ENCODE data around the gene TEX44. TPM values are rescaled to one million over a fixed set of nuclear protein-coding genes. Genes with fewer than 3 reads are reported as not detected.

Gene TEX44
- total RNA-seq, 2 experiments from 2014 or later = not detected

DNA sequence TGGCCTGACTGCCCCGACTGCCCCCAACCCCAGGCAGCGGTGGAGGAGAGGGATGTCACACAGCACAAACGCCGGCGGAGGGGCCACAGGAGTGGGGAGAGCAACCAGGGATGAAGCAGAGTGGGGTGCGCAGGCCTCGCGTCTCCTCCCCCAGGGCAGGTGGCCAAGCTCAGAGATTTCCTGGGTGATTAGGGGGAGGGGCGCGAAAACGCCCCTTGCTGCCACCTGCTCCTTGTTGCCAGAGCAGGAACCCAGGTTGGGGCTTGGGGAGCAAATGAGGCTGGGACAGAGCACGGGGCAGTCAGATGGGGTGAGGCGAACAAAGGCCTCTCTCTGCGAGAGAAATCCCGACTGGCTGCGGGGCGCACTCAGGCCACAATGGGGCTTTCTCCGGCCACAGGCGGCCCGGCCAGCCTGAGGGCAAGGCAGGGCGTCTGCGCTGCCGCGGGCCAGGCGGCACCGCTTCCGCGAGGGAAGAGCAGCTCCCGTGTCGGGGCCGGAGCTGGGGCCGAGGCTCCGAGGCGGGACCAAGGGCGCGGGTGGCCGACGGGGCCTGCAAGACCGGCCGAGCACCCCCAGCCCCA, 11.5 kb downstream of the TEX44 start:
- no peak overlapping the region for H3K27ac Mint-ChIP-seq
- POLR2A ChIA-PET = interaction anchor here (1.2 to 1.7 kb wide), 3 partner anchors 9 to 140 kb away, joined by 4 to 13 read pairs (median 4); partner anchors contain the start of gene NCL
- H3K4me1 Mint-ChIP-seq = peaks cover 5% of the 10 kb centered on the region
- DNase-seq (no peak), ATAC-seq (ENCODE audit: low read depth) (no peak)
- no peaks in the 10 kb centered on the region for H3K36me3 Mint-ChIP-seq
- H3K9me3 Mint-ChIP-seq = no peaks in the 10 kb centered on the region
- H3K4me3 Mint-ChIP-seq = peak overlapping the region; percentile 32
- H3K27me3 Mint-ChIP-seq = peaks cover 14% of the 10 kb centered on the region

GRCh38 chr2:231604685-231605606, 12.3 kb downstream of the TEX44 start:
- Mint-ChIP-seq H3K27me3 (peaks cover 14% of the 10 kb centered on the region), H3K27ac (peak overlapping the region; percentile 10)

DNA sequence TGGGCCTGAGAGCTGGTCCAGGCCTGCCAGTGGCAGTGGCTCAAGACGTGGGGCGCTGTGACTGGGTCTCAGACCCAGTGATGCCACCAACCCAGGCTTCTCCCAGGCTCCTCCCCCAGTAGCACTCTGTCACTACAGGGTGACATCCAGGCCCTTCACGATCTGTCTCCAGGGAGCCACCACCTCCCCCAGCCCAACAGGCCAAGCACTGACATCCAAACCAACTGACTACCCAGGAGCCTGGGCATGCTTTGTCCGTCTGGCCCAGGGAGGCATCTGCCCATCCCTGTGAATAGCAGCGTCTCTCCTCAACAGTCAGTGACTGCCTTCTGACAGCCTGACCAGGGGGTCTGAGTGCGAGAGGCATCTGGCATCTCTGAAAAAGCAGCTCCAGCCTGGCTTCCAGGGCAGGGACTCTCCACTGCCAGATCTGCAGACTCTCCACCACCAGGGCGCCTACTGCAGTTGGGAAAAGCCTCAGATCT, 13.0 kb downstream of the TEX44 start:
- no peak for ATAC-seq (ENCODE audit: low read depth)
- no peaks in the 10 kb centered on the region for H3K36me3 Mint-ChIP-seq
- H3K4me3 Mint-ChIP-seq = peak overlapping the region; percentile 14
- H3K27ac Mint-ChIP-seq = peak overlapping the region; percentile 10
- H3K4me1 Mint-ChIP-seq = peaks cover 6% of the 10 kb centered on the region
- H3K9me3 Mint-ChIP-seq = no peaks in the 10 kb centered on the region
- peaks cover 14% of the 10 kb centered on the region for H3K27me3 Mint-ChIP-seq
- POLR2A ChIA-PET = interaction anchor here (0.6 to 1.7 kb wide), 4 partner anchors 8 to 132 kb away, joined by 3 to 13 read pairs (median 4); no protein-coding TSS in a partner anchor
- no peak for DNase-seq

More at GRCh38 chr2:231604685-231605606, 12.3 kb downstream of the TEX44 start:
- Mint-ChIP-seq H3K36me3 (no peaks in the 10 kb centered on the region), H3K4me1 (peaks cover 6% of the 10 kb centered on the region), H3K4me3 (peak overlapping the region; percentile 48), H3K9me3 (no peaks in the 10 kb centered on the region)
- POLR2A ChIA-PET = interaction anchor here (1.2 to 1.7 kb wide), 4 partner anchors 9 to 141 kb away, joined by 3 to 13 read pairs (median 4); partner anchors contain the start of gene NCL
- DNase-seq = peak; percentile 96
- peak; percentile 74 for ATAC-seq (ENCODE audit: low read depth)

DNA sequence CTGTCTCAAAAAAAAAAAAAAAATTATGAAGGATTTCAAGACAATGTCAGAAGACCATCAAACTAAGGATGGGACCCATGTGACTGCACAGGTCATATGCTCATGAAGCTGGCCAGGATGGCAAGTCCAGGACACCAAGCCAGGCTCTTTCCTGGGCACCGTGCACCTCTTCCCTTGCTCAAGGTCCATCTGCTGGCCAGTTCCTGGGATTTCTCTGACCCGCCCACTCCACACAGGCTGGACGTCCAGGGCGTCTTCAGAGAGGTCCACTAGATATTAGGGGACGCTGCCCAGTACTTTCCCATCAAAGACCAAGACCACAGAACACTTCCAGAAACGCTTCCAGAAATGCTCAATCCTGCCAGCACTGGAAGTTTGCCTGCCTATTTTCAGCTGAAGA, 14.3 kb downstream of the TEX44 start:
- no peak overlapping the region for H3K27ac Mint-ChIP-seq
- H3K4me3 Mint-ChIP-seq = no peak overlapping the region
- DNase-seq = no peak
- H3K27me3 Mint-ChIP-seq = peaks cover 14% of the 10 kb centered on the region
- POLR2A ChIA-PET = no interaction called here
- no peaks in the 10 kb centered on the region for H3K36me3 Mint-ChIP-seq
- no peak for ATAC-seq (ENCODE audit: low read depth)
- peaks cover 9% of the 10 kb centered on the region for H3K4me1 Mint-ChIP-seq
- no peaks in the 10 kb centered on the region for H3K9me3 Mint-ChIP-seq

- no peak overlapping the region for H3K4me3 Mint-ChIP-seq
- DNase-seq = no peak
- H3K4me1 Mint-ChIP-seq = peaks cover 23% of the 10 kb centered on the region
- no peak for ATAC-seq (ENCODE audit: low read depth)
- H3K36me3 Mint-ChIP-seq = no peaks in the 10 kb centered on the region
- peak overlapping the region; percentile 99 for H3K27ac Mint-ChIP-seq
- POLR2A ChIA-PET = interaction anchor here (3.9 to 5.5 kb wide), 4 partner anchors 31 to 103 kb away, joined by 22 to 93 read pairs (median 76); partner anchors contain the start of gene PTMA
- no peaks in the 10 kb centered on the region for H3K27me3 Mint-ChIP-seq
- no peaks in the 10 kb centered on the region for H3K9me3 Mint-ChIP-seq
Observed at GRCh38 chr2:231611273-231612108, 18.8 kb downstream of the TEX44 start.

GRCh38 chr2:231612109-231612455, 19.4 kb downstream of the TEX44 start:
- peak overlapping the region; percentile 99 for H3K27ac Mint-ChIP-seq
- DNase-seq (no peak), ATAC-seq (ENCODE audit: low read depth) (no peak)
- no peaks in the 10 kb centered on the region for H3K36me3 Mint-ChIP-seq
- no peaks in the 10 kb centered on the region for H3K27me3 Mint-ChIP-seq
- POLR2A ChIA-PET = interaction anchor here (3.9 to 5.5 kb wide), 4 partner anchors 31 to 103 kb away, joined by 22 to 93 read pairs (median 76); partner anchors contain the start of gene PTMA
- peaks cover 26% of the 10 kb centered on the region for H3K4me1 Mint-ChIP-seq
- H3K9me3 Mint-ChIP-seq = no peaks in the 10 kb centered on the region
- no peak overlapping the region for H3K4me3 Mint-ChIP-seq

DNA sequence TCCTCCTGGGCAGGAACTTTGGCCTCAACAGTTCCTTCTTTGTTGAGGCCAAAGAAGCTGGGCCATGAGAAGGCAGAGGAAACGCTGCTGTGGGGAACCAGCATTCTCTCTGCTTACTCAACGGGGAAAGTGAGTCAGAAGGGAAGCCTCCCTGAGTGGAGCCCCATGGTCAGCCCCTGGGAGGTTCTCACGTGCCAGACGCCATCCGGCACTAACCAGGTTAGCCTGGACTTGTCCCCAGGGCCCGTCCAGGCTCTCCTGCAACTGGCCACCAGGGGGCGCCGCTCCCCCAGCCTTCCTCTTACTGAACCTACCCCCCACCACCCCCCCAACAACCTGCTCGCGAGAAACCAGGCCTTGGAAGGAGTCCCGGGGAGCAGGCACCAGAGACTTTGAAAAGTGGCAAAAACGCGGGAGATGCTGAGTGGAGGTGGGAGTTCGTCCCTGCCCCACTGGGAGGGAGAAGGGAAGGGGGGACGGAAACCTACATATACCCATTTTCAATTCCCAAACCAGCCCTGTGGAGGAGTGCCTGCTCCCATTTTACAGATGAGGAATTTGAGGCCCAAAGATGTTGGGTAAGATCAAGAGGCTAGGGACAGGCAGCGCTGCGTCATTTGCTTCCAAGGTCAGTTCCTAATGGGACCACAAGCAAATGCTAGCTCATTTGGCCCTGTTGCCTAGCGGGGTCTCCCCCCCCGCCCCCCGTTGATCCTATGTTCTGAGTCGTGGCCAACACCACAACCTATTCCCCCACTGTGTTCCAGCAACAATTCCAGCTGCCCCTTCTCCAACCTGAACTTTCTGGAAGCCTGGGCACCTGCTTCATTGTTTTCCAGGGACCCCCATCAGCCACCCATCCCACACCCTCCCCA, 20.0 kb downstream of the TEX44 start:
- peak; percentile 52 for ATAC-seq (ENCODE audit: low read depth)
- Mint-ChIP-seq H3K36me3 (no peaks in the 10 kb centered on the region), H3K27ac (peak overlapping the region; percentile 99), H3K27me3 (no peaks in the 10 kb centered on the region), H3K4me3 (peak overlapping the region; percentile 91), H3K4me1 (peaks cover 31% of the 10 kb centered on the region), H3K9me3 (no peaks in the 10 kb centered on the region)
- POLR2A ChIA-PET = interaction anchor here (0.6 to 5.5 kb wide), 13 partner anchors 8 to 173 kb away, joined by 3 to 93 read pairs (median 8); partner anchors contain the start of genes COPS7B, NCL and PTMA
- DNase-seq = peak; percentile 93

GRCh38 chr2:231613331-231613662, 20.6 kb downstream of the TEX44 start:
- POLR2A ChIA-PET = interaction anchor here (0.6 to 5.5 kb wide), 16 partner anchors 9 to 173 kb away, joined by 3 to 93 read pairs (median 8); partner anchors contain the start of genes COPS7B, NCL and PTMA
- peak; percentile 2 for ATAC-seq (ENCODE audit: low read depth)
- DNase-seq = peak; percentile 64
- H3K27me3 Mint-ChIP-seq = no peaks in the 10 kb centered on the region
- H3K4me3 Mint-ChIP-seq = peak overlapping the region; percentile 91
- H3K27ac Mint-ChIP-seq = peak overlapping the region; percentile 99
- no peaks in the 10 kb centered on the region for H3K36me3 Mint-ChIP-seq
- H3K4me1 Mint-ChIP-seq = peaks cover 35% of the 10 kb centered on the region
- no peaks in the 10 kb centered on the region for H3K9me3 Mint-ChIP-seq

DNA sequence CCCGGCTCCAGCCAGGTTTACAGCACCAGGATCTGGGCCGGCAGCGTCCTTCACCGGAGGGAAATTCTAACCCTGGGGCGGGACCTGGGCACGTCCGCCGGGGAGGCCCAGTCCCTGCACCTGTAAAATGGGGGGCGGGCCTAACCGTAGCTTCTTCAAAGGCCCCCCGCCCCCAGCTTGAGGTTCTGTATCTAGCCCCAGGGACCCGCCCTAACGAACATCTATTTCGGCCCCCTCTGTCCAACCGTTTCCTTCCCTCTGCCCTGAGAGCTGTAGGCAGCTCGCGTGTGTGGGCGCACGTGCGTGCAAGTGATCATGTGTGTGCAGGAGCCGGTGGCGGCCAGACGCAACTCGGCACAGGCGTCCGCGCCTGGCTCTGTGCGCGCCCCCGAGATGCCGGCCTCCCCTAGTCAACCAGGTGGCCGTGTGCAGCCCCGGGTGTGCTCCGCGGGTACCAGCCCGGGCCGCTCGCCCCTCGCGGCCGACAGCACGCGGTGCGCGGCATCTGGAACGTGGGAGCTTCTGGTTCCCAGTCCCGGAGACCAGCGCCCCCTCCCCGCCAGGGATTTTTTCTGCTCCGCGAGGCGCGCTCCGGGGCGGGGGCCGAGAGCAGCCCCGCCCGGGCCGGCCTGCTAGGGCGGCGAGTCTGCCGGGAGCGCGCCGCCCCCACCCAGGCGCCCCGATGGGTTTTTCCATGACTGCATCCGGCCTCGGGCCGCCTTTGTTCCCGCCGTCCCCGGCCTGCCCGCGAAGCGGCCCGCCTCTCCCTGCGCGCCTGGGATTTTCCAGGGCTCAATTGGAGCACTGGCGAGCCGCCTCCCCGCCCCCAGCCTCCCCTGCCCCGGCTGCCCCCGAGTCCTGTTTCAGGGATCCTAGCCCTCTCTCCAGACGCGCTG, 21.2 kb downstream of the TEX44 start:
- H3K4me1 Mint-ChIP-seq = peaks cover 35% of the 10 kb centered on the region
- POLR2A ChIA-PET = interaction anchor here (0.7 to 5.5 kb wide), 17 partner anchors 9 to 1692 kb away, joined by 3 to 93 read pairs (median 8); partner anchors contain the start of genes NCL, PTMA and TRIP12
- H3K27ac Mint-ChIP-seq = peak overlapping the region; percentile 99
- ATAC-seq (ENCODE audit: low read depth) (peak; percentile 68), DNase-seq (peak; percentile 86)
- no peaks in the 10 kb centered on the region for H3K27me3 Mint-ChIP-seq
- no peaks in the 10 kb centered on the region for H3K9me3 Mint-ChIP-seq
- H3K36me3 Mint-ChIP-seq = no peaks in the 10 kb centered on the region
- peak overlapping the region; percentile 91 for H3K4me3 Mint-ChIP-seq

- no peaks in the 10 kb centered on the region for H3K36me3 Mint-ChIP-seq
- no peaks in the 10 kb centered on the region for H3K27me3 Mint-ChIP-seq
- peak overlapping the region; percentile 99 for H3K27ac Mint-ChIP-seq
- ATAC-seq (ENCODE audit: low read depth) (no peak), DNase-seq (no peak)
- H3K9me3 Mint-ChIP-seq = no peaks in the 10 kb centered on the region
- H3K4me1 Mint-ChIP-seq = peaks cover 35% of the 10 kb centered on the region
- POLR2A ChIA-PET = interaction anchor here (0.6 to 5.5 kb wide), 15 partner anchors 10 to 151 kb away, joined by 3 to 93 read pairs (median 8); partner anchors contain the start of genes NCL and PTMA
- peak overlapping the region; percentile 91 for H3K4me3 Mint-ChIP-seq
Observed at GRCh38 chr2:231614559-231615057, 21.9 kb downstream of the TEX44 start.
